NCI-H1694 treated with DMSO at 0.1 percent for 48 hours (cell line): ENCODE results near the gene SKIC3.

ENCODE experiments used
- DNase-seq: peaks from one replicate; lab custom pipeline; 2025; lab: John Stamatoyannopoulos, UW

SKIC3 gene

GRCh38 chr5:95554647-95555548 is at the start of gene SKIC3, which contains the start of gene ARSK:
Gene SKIC3, minus strand, starts transcription at chr5:95554977. Its CDS starts 7,827 bp downstream, at chr5:95547150.
Gene ARSK, plus strand, starts transcription at chr5:95555101. Its CDS starts 178 bp downstream, at chr5:95555279.
- DNase-seq = peak; percentile 95

GRCh38 chr5:95600557-95600956 is 45.8 kb upstream of the SKIC3 start:
- no peak for DNase-seq

- no peak for DNase-seq
Measured at GRCh38 chr5:95599252-95599651, 44.5 kb upstream of the SKIC3 start.

- DNase-seq = no peak
Measured at GRCh38 chr5:95595289-95595931, 40.6 kb upstream of the SKIC3 start.

DNA sequence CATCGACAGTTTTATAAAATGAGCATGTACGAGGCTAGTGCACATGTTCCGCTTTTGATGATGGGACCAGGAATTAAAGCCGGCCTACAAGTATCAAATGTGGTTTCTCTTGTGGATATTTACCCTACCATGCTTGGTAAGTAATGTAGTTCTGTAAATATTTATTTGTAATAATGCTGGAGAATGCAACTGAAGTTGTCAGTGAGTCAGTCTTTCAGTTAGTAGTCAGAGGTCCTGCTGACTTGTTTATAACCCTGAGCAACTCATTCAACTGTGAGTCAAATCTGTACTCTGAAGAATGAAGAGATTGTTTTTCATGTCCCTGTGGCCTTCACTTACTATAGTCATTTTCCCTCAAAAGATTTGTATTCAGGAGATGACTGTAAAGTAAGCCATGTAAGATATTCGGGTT is 36.7 kb upstream of the SKIC3 start:
- no peak for DNase-seq

- no peak for DNase-seq
Measured at GRCh38 chr5:95590880-95591279, 36.1 kb upstream of the SKIC3 start.

DNA sequence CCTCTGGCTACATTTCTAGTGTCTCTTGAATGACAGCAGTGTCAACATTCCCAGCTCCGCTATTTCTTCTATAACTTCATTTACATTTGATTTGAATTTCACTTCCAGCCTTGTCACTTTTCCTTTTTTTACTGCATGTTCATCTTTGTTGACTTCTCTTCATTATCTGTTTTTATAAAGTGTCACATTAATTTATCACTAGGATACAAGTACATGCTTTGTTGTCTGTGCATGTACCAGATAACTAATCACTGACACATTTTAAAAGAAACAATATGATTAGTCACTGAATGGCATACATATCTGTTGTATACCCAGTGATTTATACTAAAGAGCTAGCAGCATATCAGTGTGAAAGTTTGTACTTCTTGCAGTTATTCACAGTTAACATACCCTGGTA is 29.2 kb upstream of the SKIC3 start:
- DNase-seq = no peak

GRCh38 chr5:95581576-95581975 is 26.8 kb upstream of the SKIC3 start:
- no peak for DNase-seq

DNA sequence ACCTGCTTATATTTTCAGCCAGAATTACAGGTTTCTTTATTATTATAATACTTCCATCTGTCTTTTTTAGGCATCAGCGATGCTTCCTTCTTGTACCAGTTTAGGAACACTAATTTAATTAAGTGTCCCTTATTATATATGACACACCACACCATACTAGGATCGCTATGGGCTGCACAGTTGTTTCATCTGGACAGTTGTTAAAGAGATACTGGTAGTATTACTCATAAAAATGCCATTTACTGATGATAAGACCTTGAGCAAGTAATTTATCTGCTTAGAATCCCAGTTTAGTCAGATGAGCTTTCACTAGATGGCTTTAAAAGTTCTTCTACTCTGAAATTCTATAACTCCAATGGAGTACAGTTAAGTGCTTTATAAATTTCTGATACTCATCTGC is 17.2 kb upstream of the SKIC3 start:
- DNase-seq = no peak

DNA sequence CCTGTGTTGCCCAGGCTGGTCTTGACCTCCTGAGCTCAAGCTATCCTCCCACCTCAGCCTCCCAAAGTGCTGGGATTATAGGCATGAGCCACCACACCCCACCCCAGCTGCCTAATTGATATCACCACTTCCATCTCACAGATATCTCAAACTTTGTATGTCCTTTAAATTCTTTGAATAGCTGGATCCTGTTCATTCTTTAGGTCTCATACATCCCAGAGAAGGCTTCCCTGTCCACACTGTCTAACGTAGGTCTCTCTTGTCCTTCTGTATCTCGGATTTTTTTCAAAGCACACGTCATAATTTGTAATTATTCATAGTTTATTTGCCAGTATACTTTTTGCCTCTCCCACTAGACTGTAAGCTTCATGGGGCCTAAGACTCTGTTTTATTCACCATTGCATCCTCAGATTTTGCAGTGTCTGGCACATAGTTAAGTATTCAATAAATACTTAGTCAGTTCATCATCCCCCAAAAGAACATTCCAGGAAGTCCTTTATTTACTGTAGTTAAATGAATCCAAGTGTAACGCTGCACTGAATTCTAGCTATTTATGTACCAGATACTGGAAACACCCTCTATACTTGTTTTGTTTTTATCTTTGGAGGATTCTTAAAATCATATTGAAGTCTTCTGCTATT is 10.6 kb upstream of the SKIC3 start:
- DNase-seq = no peak

- DNase-seq = peak; percentile 78
Measured at GRCh38 chr5:95564450-95564849, 9.7 kb upstream of the SKIC3 start.

GRCh38 chr5:95563367-95563766 is 8.6 kb upstream of the SKIC3 start:
- DNase-seq = no peak

- DNase-seq = no peak
Measured at GRCh38 chr5:95562282-95562681, 7.5 kb upstream of the SKIC3 start.

DNA sequence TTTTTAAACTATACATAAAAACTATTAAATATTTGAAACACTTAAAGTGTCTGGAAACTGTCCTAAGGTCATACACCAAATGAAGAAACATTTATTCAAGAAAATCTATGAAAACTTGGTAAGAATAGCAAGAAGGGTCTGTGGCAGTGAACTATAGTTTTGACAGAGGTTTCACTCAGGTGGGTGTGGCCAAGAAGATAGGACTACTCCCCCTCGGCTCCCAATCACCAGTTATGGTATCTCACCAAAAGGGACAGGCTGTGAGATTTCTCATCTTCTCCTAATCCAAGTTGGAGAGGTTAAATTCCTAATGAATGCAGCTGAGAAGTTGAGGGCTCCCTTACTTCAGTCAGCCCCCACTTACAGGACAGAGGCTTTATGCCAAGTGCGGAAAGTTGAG is 3.1 kb upstream of the SKIC3 start:
- no peak for DNase-seq

DNA sequence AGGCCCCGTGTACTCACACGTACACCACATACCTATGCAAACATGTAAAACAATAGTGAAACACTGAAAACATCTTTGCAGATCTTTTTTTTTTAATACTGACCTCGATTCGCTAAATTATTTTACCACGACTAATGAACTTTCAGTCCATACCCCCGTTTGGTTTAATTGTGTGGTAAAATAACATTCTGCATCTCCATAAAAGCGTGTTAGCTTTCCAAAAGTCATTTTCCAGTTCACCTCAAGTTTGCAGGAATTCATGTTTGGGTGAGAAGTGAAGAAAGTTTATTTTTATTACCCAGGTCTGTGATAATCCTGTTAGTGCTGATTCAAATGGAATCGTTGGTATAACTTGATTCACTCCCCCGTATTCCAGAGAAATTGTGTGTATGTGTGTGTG is 776 bp upstream of the SKIC3 start:
- DNase-seq = no peak

GRCh38 chr5:95554331-95554646 is 488 bp downstream of the SKIC3 start:
- DNase-seq = no peak

GRCh38 chr5:95549030-95549429 is 5.7 kb downstream of the SKIC3 start:
- DNase-seq = no peak

- DNase-seq = peak; percentile 4
Measured at GRCh38 chr5:95543017-95543705, 11.6 kb downstream of the SKIC3 start.

GRCh38 chr5:95537501-95537900 is 17.3 kb downstream of the SKIC3 start:
- DNase-seq = no peak

DNA sequence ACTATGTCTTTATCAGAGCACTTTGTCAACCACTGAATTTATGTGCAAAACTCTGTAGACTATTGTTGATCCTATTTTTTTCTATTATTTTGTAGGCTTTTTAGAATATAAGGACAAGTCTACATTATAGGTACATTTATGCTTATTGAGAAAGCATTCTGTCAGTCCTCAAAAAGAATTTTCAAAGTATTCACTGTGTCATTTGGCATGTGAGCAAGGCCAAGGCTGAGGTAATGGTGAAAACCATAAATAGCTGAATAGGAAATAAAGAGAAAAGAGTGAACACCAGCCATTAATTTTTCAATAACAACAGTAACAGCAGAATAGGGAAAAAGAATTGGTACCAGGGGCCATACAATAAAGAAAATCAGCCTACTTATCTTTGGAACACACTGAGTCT is 21.0 kb downstream of the SKIC3 start:
- no peak for DNase-seq

DNA sequence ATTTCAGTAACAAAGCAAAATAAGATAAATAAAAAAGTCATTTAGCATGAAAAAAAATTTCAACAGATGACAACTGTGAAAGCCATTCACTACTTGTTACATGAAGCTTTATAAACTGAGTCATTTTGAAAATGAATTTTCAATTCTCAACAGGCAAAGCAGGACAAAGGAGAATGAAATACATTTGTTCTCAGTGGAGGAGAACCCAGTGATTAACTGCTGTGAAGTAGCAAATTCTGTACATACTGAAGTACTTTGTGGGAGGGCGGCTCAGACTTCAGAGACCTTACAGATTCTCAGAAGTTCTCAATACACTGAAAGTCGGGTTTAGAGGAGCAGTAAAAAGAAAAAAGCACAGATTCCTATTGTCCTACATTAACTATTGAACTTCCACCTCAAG is 21.7 kb downstream of the SKIC3 start:
- DNase-seq = no peak

DNA sequence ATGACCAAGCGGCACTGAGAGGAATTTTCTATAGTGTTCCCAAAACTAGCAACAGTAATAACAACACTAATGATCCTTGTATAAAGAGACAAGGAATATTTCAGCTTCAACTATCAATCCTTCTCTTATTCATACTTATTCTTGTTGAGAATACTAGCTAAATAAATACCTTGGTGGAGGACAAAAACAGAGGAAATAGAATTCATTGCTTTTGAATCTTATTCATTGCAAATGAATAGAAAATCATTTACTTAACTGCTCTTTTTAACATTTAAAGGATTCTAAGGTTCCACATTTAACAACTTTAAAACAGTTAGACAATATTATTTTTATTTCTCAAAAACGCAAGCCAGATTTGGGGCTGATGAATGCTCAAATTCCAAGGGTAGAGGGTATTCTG is 22.4 kb downstream of the SKIC3 start:
- DNase-seq = no peak
